Esophagus muscularis mucosa (tissue), 3 donors: Measurements from ENCODE around the gene CNPY2.

Experiments used
- POLR2A ChIP-seq: fragments of 450-650 bp; IDR thresholded peaks from one replicate; pipeline ENCODE4 v1.6.1; 2017; ENCODE audit warnings: antibody characterized with exemption, moderate library complexity, mild to moderate bottlenecking, low read depth
- POLR2AphosphoS5 ChIP-seq, 2 donors: sonication (generic); formaldehyde crosslinking; IDR thresholded peaks; one replicate each; pipeline ENCODE4 v1.6.1; 2017; ENCODE audit warnings: antibody characterized with exemption in 2 of 2
- TF ChIP-seq, protein P1 (sequence below), 3 experiments: fragments of 200-600 bp in 2 of 3; fragments of 450-650 bp in 1 of 3; sonication (generic) in 2 of 3; IDR thresholded peaks; one replicate each; pipeline ENCODE4 v1.5.1; 2017 to 2019; ENCODE audit warnings: antibody characterized with exemption in 3 of 3, mild to moderate bottlenecking in 2 of 3, moderate library complexity in 1 of 3

- TF ChIP-seq, protein P1, sequence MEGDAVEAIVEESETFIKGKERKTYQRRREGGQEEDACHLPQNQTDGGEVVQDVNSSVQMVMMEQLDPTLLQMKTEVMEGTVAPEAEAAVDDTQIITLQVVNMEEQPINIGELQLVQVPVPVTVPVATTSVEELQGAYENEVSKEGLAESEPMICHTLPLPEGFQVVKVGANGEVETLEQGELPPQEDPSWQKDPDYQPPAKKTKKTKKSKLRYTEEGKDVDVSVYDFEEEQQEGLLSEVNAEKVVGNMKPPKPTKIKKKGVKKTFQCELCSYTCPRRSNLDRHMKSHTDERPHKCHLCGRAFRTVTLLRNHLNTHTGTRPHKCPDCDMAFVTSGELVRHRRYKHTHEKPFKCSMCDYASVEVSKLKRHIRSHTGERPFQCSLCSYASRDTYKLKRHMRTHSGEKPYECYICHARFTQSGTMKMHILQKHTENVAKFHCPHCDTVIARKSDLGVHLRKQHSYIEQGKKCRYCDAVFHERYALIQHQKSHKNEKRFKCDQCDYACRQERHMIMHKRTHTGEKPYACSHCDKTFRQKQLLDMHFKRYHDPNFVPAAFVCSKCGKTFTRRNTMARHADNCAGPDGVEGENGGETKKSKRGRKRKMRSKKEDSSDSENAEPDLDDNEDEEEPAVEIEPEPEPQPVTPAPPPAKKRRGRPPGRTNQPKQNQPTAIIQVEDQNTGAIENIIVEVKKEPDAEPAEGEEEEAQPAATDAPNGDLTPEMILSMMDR (IDR thresholded peaks at IDR 0.05), result peak in 2 of 3 experiments; percentile 5 to 13
- TF ChIP-seq POLR2AphosphoS5 (IDR thresholded peaks at IDR 0.05), result peak; percentile 82 to 91
- peak; percentile 11 for TF ChIP-seq POLR2A
Measured at GRCh38 chr12:56315622-56316473, at the start of gene CNPY2.
